Mesothelial cell of epicardium (in vitro differentiated cells): Measurements from ENCODE around the gene PPP6R2. TPM values are rescaled to one million over a fixed set of nuclear protein-coding genes. Genes with fewer than 3 reads are reported as not detected.

Experiments
- DNase-seq, 2 experiments: peaks; one replicate each; pipeline ENCODE4 v3.0.0; 2021; ENCODE audit warnings: low spot score in 2 of 2; ENCODE audit not compliant: unreplicated experiment in 2 of 2
- H3K27ac Mint-ChIP-seq: 2 replicates; pipeline ENCODE4 v1.8.0; 2021; ENCODE audit warnings: mixed read lengths
- H3K27me3 Mint-ChIP-seq: 2 replicates; pipeline ENCODE4 v1.8.0; 2021; ENCODE audit warnings: low read depth, mixed read lengths
- H3K36me3 Mint-ChIP-seq: 2 replicates; pipeline ENCODE4 v1.8.0; 2021; ENCODE audit warnings: mixed read lengths
- H3K4me1 Mint-ChIP-seq: 2 replicates; pipeline ENCODE4 v1.8.0; 2021; ENCODE audit warnings: mixed read lengths
- H3K4me3 Mint-ChIP-seq: 2 replicates; pipeline ENCODE4 v1.8.0; 2021; ENCODE audit warnings: mild to moderate bottlenecking, moderate library complexity, mixed read lengths
- H3K9me3 Mint-ChIP-seq: 2 replicates; pipeline ENCODE4 v1.8.0; 2021; ENCODE audit warnings: mixed read lengths
- total RNA-seq: library from RNA; stranded (reverse); gene quantifications from 3 replicates; pipeline ENCODE4 v1.2.1, GENCODE V29; 2021
- TF ChIP-seq, protein P1 (sequence below): fragments of 200-600 bp; sonication (generic); IDR thresholded peaks from one replicate; pipeline ENCODE4 v1.5.0; 2021; ENCODE audit warnings: antibody characterized with exemption; ENCODE audit not compliant: unreplicated experiment

Gene PPP6R2
- total RNA-seq, 1 donor from 2014 or later = 83.7 TPM

DNA sequence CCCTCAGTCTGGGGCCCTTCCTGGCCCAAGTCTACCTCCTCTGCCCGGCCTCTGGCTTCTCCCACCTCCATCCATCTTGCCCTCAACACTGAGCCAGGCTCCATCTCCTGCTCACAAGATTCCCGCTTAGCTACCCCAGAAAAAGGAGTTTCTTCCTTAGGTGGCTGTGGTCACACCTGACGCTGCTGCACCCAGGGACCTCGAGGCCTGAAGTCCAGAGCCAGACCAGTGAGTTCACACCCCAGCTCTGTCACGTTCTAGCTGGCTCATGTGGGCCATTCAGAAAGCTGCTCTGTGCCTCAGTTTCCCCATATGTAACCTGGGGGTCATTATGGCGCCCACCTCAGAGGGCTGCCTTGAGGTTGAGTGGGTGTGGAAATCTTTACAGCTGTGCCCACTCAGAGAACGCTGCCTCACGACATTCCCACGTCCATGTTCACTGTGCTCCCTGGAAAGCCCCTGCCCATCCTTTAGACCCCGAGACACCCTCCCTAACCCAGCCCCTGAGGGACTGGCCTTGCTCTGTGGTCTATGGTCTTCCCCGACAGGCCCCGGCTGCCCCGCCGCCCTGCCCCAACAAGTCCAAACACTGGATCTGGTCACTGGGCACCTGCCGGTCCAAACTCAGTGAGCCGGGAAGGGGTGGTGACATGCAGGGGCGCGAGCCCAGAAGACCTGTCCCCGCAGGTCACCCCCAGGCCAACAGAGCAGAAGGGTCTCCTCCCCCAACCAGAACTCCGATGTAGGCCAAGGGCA lies 45.4 kb upstream of the PPP6R2 start:
- TF ChIP-seq, protein P1, sequence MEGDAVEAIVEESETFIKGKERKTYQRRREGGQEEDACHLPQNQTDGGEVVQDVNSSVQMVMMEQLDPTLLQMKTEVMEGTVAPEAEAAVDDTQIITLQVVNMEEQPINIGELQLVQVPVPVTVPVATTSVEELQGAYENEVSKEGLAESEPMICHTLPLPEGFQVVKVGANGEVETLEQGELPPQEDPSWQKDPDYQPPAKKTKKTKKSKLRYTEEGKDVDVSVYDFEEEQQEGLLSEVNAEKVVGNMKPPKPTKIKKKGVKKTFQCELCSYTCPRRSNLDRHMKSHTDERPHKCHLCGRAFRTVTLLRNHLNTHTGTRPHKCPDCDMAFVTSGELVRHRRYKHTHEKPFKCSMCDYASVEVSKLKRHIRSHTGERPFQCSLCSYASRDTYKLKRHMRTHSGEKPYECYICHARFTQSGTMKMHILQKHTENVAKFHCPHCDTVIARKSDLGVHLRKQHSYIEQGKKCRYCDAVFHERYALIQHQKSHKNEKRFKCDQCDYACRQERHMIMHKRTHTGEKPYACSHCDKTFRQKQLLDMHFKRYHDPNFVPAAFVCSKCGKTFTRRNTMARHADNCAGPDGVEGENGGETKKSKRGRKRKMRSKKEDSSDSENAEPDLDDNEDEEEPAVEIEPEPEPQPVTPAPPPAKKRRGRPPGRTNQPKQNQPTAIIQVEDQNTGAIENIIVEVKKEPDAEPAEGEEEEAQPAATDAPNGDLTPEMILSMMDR = no peak
- Mint-ChIP-seq H3K4me1 (peaks cover 50% of the 10 kb centered on the region), H3K36me3 (peaks cover under 1% of the 10 kb centered on the region), H3K27ac (peak overlapping the region; percentile 93), H3K9me3 (no peaks in the 10 kb centered on the region), H3K27me3 (no peaks in the 10 kb centered on the region), H3K4me3 (no peak overlapping the region)
- no peak for DNase-seq

DNA sequence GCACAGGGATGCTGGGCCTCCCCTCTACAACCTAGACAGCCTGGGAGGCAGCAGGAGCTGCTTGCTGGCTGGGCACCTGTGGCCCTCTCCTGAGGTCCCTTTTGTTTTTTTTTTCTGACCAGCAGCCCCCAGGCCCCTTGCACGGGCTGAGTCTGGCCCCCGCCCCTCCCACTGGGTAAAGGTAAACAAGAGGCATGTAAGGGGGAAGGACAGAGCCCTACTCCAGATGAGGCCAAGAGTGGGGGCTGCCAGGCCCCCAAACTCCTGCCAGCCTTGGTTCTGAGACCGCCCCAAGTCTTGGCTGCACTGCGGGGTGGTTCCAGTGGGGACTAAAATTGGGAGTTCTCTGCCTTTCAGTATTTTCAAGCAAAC lies 44.9 kb upstream of the PPP6R2 start:
- TF ChIP-seq, protein P1 = no peak
- Mint-ChIP-seq H3K27me3 (no peaks in the 10 kb centered on the region), H3K4me1 (peaks cover 52% of the 10 kb centered on the region), H3K9me3 (no peaks in the 10 kb centered on the region), H3K27ac (peak overlapping the region; percentile 93), H3K4me3 (peak overlapping the region; percentile 31), H3K36me3 (no peaks in the 10 kb centered on the region)
- DNase-seq = no peak

DNA sequence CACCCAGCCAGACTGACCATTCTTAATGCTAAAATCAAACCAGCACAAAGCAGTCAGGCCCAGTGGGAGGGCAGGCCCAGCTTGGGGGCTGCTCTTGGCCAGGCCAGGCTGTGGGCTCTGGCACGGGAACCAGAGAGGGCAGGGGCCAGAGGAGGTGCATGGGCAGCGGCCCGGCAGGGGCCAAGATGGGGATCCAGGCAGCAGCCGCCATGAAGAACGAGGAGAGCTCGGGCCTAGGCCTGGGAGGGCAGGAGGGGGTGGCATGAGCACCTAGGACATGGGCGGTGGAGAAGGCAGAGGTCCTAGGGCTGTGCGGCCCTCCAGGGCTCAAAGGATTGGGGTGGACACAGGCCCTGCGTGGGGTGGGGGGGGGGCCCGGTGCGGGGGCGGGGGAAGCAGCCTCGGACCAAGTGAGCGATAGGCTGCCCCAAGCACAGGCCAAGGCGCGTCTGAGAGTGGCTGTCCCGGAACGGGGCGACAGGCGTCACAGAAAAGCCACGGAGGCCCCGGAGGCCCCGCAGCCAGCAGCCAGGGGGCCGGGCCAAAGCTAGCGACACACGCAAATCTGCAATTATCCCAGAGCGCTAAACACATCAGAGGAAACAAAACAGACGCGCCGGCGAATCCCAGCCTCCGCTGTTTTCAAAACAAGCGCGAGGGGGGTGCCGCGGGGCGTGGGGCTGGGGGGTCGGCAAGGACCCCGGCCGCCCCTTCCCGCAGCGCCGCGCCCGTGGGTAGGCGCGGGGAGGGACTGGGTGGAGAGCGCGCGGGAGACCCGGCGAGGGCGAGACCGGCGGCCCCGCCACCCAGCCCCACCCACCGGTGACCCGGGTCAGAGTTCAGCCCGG lies 44.0 kb upstream of the PPP6R2 start:
- Mint-ChIP-seq H3K4me3 (peak overlapping the region; percentile 51), H3K9me3 (no peaks in the 10 kb centered on the region), H3K27ac (peak overlapping the region; percentile 93), H3K4me1 (peaks cover 60% of the 10 kb centered on the region), H3K36me3 (no peaks in the 10 kb centered on the region), H3K27me3 (no peaks in the 10 kb centered on the region)
- TF ChIP-seq, protein P1 = no peak
- DNase-seq = no peak

- Mint-ChIP-seq H3K27ac (no peak overlapping the region), H3K36me3 (no peaks in the 10 kb centered on the region), H3K27me3 (no peaks in the 10 kb centered on the region), H3K9me3 (no peaks in the 10 kb centered on the region), H3K4me3 (no peak overlapping the region), H3K4me1 (peaks cover 63% of the 10 kb centered on the region)
- DNase-seq = no peak
- TF ChIP-seq, protein P1 = no peak
Observed at GRCh38 chr22:50299785-50300619, 43.1 kb upstream of the PPP6R2 start.

DNA sequence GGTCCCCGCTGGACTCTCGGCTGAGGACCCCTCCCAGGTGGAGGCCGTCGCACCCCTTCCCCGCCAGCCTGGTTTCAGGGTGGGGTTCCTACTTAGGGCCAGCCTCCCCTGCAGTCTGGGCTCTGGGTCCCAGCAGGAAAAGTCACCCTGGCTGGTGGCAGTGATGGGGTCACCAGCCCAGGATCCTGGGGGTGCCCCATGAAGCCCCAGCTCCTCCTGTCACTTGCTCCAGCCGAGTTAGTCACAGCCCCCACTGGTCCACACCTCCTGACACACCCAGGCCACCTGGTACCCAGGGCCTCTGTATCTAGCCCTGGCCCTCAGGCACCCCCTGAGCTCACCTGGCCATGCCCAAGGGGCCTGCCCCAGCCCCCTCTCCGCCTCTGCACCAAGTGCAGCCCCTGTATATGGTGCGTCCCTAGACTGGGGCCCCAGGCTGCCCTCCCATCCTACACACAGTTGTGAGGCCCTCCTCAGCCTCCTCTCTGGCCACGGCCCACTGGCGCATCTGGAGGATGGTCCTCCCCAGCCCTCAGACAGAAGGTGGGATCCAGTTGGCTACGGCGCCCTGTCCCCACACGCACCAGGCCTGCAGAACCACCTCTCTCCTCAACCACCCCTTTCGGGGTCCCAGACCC lies 42.4 kb upstream of the PPP6R2 start:
- Mint-ChIP-seq H3K27ac (peak overlapping the region; percentile 81), H3K36me3 (no peaks in the 10 kb centered on the region), H3K27me3 (no peaks in the 10 kb centered on the region), H3K4me3 (peak overlapping the region; percentile 55), H3K9me3 (no peaks in the 10 kb centered on the region), H3K4me1 (peaks cover 64% of the 10 kb centered on the region)
- no peak for DNase-seq
- TF ChIP-seq, protein P1 = no peak
